Activated CD8-positive, alpha-beta memory T cell treated with anti-CD3 and anti-CD28 coated beads, Interleukin-2, amount 10 ng/mL, durations not matched to agents 7 days and 5 days (primary cell): Measurements from ENCODE around the gene CTBP2. TPM values are rescaled to one million over a fixed set of nuclear protein-coding genes. Genes with fewer than 3 reads are reported as not detected.

Source experiments
- ATAC-seq: fragments of 150-1000 bp; cut with Tn5 transposase; one replicate; pipeline ENCODE4 v1.10.0; 2021; ENCODE audit warnings: moderate library complexity
- CTCF ChIA-PET: fragments of 350-600 bp; sonication (Branson Sonifier 250); formaldehyde crosslinking; loops from one replicate; lab custom pipeline; 2021; ENCODE audit warnings: antibody characterized with exemption; lab: Charles Lee
- DNase-seq: peaks from one replicate; pipeline ENCODE4 v3.0.0-alpha.2; 2020
- H3K27ac Mint-ChIP-seq: one replicate; pipeline ENCODE4 v1.8.0; 2021; ENCODE audit warnings: mild to moderate bottlenecking, mixed read lengths
- H3K27me3 Mint-ChIP-seq: one replicate; pipeline ENCODE4 v1.8.0; 2021; ENCODE audit warnings: mixed read lengths
- H3K36me3 Mint-ChIP-seq: one replicate; pipeline ENCODE4 v1.8.0; 2021; ENCODE audit warnings: mild to moderate bottlenecking, mixed read lengths
- H3K4me1 Mint-ChIP-seq: one replicate; pipeline ENCODE4 v1.8.0; 2021; ENCODE audit warnings: mixed read lengths
- H3K4me3 Mint-ChIP-seq: one replicate; pipeline ENCODE4 v1.8.0; 2021; ENCODE audit warnings: mild to moderate bottlenecking, moderate library complexity, mixed read lengths
- H3K9me3 Mint-ChIP-seq: one replicate; pipeline ENCODE4 v1.8.0; 2022; ENCODE audit warnings: low read depth, mixed read lengths
- total RNA-seq, 2 experiments: library from RNA; stranded (reverse); gene quantifications; one replicate each; pipeline ENCODE4 v1.2.3, GENCODE V29; 2021

Gene CTBP2
- total RNA-seq, 2 experiments from 2014 or later = 0.61 to 0.82 TPM

DNA sequence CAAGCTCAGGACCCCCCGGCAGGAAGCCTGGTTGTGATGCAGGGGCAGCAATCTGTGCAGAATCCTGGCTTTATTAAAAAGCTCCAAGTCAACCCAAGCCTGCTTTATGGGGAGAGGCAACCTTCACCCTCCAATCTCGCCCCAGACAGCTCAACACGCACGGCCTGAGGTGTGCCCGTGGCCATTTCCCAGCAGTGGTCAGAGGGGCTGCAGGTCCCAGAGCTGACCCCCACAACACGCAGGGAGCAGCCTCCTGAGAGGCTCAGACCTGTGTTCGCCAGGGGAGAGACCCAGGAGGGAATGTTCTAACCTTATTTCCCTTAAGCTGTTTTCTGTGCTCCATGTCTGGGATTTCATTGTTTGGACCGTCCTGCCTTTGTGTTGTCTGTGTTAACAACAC is 108.2 kb downstream of the CTBP2 start:
- Mint-ChIP-seq H3K4me1 (peaks cover 3% of the 10 kb centered on the region), H3K9me3 (no peaks in the 10 kb centered on the region), H3K27me3 (peaks cover 20% of the 10 kb centered on the region), H3K36me3 (no peaks in the 10 kb centered on the region), H3K4me3 (no peak overlapping the region), H3K27ac (no peak overlapping the region)
- CTCF ChIA-PET = no interaction called here
- no peak for ATAC-seq
- DNase-seq = no peak

DNA sequence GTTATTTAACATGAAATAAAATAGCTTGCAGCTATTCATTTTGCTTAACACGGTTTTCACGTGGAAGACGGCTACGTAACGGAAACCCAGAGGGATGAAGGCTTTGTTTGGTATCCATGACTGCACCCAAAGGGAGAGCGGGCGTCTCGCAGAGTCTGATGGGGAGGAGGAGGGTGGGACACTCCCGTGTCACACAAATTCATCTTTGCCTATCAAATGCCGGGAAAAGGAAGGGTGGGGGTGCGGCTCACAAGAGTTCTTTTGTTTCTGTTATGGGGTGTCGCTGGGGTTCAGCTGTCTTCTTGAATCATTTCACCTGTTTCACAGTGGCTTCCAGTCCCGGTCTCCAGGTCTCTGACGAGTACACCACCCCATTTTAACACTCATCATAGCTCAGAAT is 110.0 kb downstream of the CTBP2 start:
- no peak overlapping the region for H3K27ac Mint-ChIP-seq
- peaks cover 17% of the 10 kb centered on the region for H3K27me3 Mint-ChIP-seq
- DNase-seq (no peak), ATAC-seq (no peak)
- no peaks in the 10 kb centered on the region for H3K9me3 Mint-ChIP-seq
- H3K4me1 Mint-ChIP-seq = peaks cover 2% of the 10 kb centered on the region
- CTCF ChIA-PET = interaction anchor here (1.2 to 1.9 kb wide), 2 partner anchors 11 to 58 kb away, joined by 4 to 5 read pairs; no protein-coding TSS in a partner anchor
- H3K4me3 Mint-ChIP-seq = no peak overlapping the region
- H3K36me3 Mint-ChIP-seq = no peaks in the 10 kb centered on the region

DNA sequence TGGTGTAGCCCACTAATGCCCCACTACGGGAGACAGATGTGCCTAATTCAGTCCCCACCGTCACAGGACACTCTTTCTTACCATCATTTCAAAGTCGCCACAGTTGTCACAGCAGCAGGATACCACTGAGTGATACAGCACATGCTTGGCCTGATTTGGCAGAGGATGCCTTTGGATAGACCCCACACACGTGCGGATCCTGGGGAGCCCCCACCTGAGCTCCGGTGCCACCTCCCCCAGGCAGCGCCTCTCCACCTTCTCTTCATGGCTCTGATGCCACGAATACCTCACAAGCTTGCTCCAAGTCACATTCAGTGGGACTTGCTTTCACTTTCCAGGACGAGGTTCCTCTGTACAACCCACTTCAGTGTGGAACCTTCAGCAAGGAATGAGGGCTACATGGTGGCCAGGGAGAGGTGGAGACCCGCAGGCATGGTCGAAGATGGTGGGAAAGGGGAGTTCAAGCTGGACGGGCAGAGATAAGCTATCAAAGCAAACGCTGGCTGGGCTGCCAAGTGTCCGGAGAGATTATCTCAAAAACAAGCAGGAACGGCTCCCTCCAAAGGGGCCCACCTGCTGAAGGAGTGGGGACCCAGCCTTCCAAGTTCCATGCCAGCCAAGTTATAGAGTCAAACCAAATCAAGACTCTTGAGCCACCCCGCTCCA is 111.0 kb downstream of the CTBP2 start:
- Mint-ChIP-seq H3K27ac (no peak overlapping the region), H3K4me3 (no peak overlapping the region), H3K36me3 (no peaks in the 10 kb centered on the region), H3K9me3 (no peaks in the 10 kb centered on the region), H3K27me3 (peaks cover 12% of the 10 kb centered on the region), H3K4me1 (peaks cover 2% of the 10 kb centered on the region)
- DNase-seq (no peak), ATAC-seq (no peak)
- CTCF ChIA-PET = interaction anchor here (1.9 kb wide), 1 partner anchor 12 kb away, joined by 5 read pairs; no protein-coding TSS in a partner anchor

DNA sequence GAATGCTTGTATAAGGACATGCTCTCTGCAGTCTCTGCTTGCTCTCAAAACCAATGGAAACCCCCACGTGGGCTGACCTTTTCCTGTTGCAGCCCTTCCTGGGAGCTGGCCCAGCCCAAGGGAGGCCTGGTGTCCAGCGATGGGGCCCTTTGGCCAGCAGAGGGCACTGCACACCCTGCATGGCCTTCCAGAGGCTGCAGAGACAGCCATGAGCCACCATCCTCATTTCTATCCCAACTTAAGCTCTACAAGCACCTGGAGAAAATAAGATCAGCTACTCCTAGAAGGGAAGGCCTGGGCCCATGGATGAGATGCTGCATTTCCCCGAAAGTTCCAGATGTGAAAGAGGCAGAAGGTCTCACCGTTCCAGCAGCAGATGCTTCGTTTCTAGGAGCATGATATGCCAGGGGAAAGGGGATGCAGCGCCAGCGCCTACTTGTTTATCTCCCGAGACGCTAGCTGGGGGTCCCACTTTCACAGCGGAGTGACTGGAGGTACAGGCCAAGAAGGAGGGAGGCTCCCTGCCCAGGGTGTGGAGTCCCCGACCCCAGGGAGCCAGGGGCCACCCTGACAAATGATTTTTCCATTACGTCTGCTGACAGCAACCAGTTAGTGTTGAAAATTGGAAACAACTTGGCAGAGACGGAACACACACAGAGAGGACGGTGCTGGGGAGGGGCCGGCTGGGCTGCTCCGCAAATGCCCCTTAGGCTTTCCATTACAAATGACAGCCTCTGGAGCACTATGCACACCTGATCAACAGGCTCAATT is 112.1 kb downstream of the CTBP2 start:
- ATAC-seq = peak; percentile 80
- no peaks in the 10 kb centered on the region for H3K36me3 Mint-ChIP-seq
- peak; percentile 75 for DNase-seq
- H3K27me3 Mint-ChIP-seq = peaks cover 10% of the 10 kb centered on the region
- peaks cover 2% of the 10 kb centered on the region for H3K4me1 Mint-ChIP-seq
- no peak overlapping the region for H3K27ac Mint-ChIP-seq
- CTCF ChIA-PET = interaction anchor here (0.6 to 2.1 kb wide), 14 partner anchors 9 to 656 kb away, joined by 3 to 9 read pairs (median 4); no protein-coding TSS in a partner anchor
- H3K9me3 Mint-ChIP-seq = no peaks in the 10 kb centered on the region
- no peak overlapping the region for H3K4me3 Mint-ChIP-seq

DNA sequence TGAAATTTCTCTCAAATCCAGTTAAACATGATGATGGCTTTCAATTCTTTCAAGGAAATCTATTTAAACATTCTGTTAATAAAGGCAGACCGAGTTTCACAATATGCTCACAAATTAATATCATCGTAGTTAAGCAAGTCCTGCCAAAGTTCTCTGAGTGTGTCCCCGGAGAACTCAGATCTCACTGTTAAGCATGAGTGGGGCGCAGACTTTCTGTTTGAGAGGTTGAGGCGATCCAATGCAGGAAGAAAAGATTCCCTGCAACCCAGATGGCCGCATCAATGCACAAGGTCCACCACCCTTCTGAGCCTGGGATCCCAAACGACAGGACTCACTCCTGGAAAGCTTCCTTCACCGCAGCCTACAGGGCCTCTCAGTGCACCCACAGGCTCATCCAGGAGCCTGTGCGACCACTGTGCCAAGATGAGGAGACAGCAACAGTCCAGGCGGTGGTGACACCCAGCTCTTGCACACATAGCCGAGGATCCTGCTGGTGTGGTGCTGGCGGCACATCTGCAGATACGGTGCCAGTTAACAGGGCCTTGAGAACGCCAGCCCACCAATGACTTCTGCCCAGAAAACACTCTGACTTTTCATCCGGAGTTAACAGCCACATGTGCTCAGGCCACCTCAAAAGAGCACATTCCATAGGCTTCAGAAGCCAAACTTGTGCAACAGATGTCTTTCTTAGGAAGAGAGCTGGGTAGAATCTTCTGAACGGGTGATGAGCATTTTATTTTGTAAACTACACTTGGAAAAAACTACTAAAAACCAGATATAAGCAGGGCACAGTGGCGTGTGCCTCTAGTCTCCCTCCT is 116.3 kb downstream of the CTBP2 start:
- no peak for ATAC-seq
- Mint-ChIP-seq H3K36me3 (no peaks in the 10 kb centered on the region), H3K4me3 (no peak overlapping the region), H3K27ac (no peak overlapping the region), H3K4me1 (peaks cover 2% of the 10 kb centered on the region), H3K9me3 (no peaks in the 10 kb centered on the region), H3K27me3 (peaks cover 6% of the 10 kb centered on the region)
- CTCF ChIA-PET = no interaction called here
- DNase-seq = no peak

DNA sequence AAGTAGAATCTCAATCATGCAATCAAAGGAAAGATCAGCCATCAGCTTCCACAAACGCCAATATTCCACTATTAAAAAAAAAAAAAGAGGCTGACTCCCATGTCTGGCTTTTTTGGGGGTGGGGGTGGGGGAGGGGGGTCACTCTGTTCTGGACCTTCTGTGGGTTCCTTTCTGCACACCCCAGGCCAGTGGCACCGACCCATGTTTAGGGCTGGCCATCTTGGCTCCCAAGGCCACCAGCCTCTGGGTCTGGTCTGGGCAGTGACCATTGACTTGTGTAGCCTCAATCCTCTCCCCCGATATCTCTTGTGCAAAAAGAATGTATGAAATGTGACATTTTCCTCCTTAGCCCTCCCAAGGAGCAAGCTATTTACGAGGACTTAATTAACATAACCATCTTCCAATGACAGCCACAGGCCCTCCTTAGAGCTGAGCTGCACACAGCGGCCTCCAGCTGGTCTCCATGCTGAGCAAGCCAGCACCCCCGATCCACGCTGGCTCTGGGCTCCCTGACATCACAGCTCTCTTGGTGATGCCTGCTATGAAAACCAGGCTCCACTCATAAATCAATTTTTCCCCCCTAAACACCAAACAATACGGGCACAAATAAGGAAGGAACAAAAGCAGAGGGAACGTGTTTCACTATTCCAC is 118.4 kb downstream of the CTBP2 start:
- Mint-ChIP-seq H3K4me1 (no peaks in the 10 kb centered on the region), H3K36me3 (no peaks in the 10 kb centered on the region), H3K9me3 (no peaks in the 10 kb centered on the region), H3K27ac (no peak overlapping the region), H3K4me3 (no peak overlapping the region), H3K27me3 (peaks cover 6% of the 10 kb centered on the region)
- no peak for DNase-seq
- CTCF ChIA-PET = interaction anchor here (0.9 to 1.1 kb wide), 2 partner anchors 49 to 815 kb away, joined by 3 read pairs; no protein-coding TSS in a partner anchor
- no peak for ATAC-seq

DNA sequence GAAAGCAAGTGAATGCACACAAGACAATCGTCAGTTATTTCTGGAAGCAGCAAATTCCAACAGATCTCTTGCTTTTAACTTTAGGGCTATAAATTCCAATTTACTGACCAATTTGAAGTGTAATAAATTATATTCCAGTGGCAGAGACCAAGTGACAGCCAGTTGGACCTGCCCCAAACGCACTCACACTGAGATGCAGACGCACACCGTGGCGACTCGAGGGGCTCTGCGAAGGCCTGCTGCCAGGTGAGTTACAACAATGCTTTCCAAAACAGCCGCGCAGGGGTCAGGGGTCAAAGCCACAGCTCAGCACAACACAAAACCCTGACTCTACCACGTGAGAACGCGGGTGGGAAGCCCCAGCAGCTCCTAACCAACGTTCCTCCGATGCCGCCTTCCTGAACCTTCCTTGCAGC is 121.0 kb downstream of the CTBP2 start:
- Mint-ChIP-seq H3K27me3 (peaks cover 18% of the 10 kb centered on the region), H3K27ac (no peak overlapping the region), H3K9me3 (no peaks in the 10 kb centered on the region), H3K4me1 (no peaks in the 10 kb centered on the region), H3K4me3 (no peak overlapping the region), H3K36me3 (no peaks in the 10 kb centered on the region)
- CTCF ChIA-PET = no interaction called here
- DNase-seq = no peak
- no peak for ATAC-seq

DNA sequence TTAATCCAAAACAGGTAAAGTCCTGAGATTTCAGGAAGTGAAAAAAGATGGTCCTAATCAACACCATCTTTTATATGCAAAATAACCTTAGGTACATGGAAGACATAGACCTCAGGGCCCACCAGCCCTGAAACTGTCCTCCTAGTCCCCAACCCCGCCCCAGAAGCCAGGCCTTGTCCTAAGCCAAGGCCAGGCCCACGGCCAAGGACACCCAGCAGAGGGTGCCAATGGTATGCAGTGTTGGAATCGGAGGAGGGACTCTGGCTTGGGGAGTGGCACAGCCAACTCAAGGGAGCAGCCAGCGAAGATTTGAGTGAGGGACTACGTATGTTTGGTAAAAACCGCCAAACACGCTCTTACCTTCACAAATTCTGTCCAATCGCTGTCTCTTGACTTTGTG is 121.7 kb downstream of the CTBP2 start:
- no peak overlapping the region for H3K4me3 Mint-ChIP-seq
- peaks cover 21% of the 10 kb centered on the region for H3K27me3 Mint-ChIP-seq
- CTCF ChIA-PET = no interaction called here
- ATAC-seq = no peak
- no peaks in the 10 kb centered on the region for H3K4me1 Mint-ChIP-seq
- H3K9me3 Mint-ChIP-seq = no peaks in the 10 kb centered on the region
- no peak for DNase-seq
- no peak overlapping the region for H3K27ac Mint-ChIP-seq
- H3K36me3 Mint-ChIP-seq = no peaks in the 10 kb centered on the region

DNA sequence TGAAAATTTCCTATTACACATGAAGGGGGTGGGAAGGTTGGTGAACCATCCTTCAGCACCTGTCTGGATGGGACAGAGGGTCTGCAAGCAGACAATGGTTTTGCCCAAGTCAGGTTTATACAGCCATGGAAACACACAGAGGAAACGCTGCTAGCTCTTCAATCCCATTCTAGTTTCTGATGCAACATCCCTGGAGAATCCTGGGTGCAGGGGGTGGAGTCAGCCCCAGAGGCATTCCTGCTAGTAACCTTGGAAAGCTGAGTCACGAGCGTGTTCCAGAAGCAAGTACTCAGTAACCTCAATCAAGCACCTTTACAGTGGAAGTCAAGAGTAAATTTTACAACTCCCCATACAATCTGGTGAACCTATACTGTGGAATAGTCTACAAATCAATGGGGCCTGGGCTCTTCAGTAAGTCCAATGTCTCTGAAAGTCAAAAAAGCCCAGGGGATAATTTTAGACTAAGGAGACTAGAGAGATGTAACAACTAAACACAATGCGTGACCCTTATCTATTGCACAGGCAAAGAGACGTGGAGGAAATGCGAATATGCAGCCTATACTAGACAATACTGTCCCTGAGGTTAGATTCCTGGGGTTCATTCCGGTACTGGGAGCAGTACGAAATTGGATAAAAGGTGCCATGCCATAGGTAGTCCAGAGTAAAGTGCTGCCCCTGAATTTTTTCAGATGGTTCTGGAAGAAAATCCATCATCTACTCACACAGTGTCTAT is 123.1 kb downstream of the CTBP2 start:
- no peaks in the 10 kb centered on the region for H3K4me1 Mint-ChIP-seq
- H3K27me3 Mint-ChIP-seq = peaks cover 21% of the 10 kb centered on the region
- H3K9me3 Mint-ChIP-seq = no peaks in the 10 kb centered on the region
- CTCF ChIA-PET = interaction anchor here (2.8 kb wide), 1 partner anchor 10 kb away, joined by 8 read pairs; no protein-coding TSS in a partner anchor
- H3K27ac Mint-ChIP-seq = no peak overlapping the region
- DNase-seq = no peak
- H3K36me3 Mint-ChIP-seq = no peaks in the 10 kb centered on the region
- H3K4me3 Mint-ChIP-seq = no peak overlapping the region
- no peak for ATAC-seq

DNA sequence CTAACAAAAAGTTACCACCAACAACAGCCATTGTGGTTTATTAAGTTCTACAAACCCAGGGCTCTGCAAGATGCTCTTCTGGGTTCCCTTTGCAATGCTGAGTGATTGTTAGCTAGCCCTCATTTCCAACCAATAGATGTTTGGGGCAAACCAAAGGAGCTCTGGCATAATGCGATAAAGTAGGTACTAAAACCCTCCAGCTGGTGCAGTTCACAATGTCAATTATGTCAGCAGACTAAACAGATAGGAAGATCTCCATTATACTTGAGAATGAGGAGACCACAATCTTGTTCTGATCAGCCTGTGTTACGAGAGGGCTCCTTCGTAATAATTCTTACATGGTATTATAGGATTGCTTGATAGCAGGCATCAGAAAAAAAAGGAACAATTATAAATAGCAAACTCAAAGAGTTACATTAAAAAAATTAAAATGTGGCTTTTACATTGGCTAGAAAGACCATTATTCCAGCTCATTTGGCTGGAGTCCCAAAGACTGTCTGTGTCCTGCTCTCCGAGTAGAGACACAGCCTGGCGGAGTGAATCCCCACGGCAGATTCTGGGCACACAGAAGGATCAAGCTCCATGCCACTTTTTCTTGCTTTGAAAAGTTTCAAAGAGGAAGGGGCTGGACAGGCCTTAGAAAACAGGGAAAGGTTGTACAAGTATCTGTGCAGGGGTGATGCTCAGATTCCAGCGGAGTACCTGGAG is 124.6 kb downstream of the CTBP2 start:
- Mint-ChIP-seq H3K27me3 (peaks cover 20% of the 10 kb centered on the region), H3K36me3 (no peaks in the 10 kb centered on the region), H3K27ac (no peak overlapping the region), H3K4me1 (no peaks in the 10 kb centered on the region), H3K4me3 (no peak overlapping the region), H3K9me3 (no peaks in the 10 kb centered on the region)
- CTCF ChIA-PET = interaction anchor here (0.6 to 2.8 kb wide), 2 partner anchors 12 to 452 kb away, joined by 3 to 8 read pairs; no protein-coding TSS in a partner anchor
- DNase-seq = no peak
- ATAC-seq = no peak

DNA sequence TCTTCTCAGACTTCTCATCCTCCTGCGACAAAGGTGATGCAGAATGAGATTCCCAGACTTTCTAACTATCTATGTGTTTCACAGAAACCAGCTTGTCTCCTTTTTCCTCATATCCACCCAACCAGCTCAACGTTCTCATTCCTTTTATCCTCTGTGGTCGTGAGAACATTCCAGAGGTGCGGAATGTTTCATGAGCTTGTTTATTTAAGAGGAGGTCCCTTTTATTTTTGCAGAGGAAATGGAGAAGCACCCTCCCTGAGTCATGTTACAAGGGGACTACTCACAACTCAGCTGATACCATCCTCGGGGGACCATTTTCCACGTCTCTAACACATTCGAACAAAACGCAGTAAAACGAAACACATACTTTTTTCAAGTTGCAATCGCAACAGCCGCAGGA is 125.2 kb downstream of the CTBP2 start:
- H3K27me3 Mint-ChIP-seq = peaks cover 15% of the 10 kb centered on the region
- no peak for DNase-seq
- no peak overlapping the region for H3K4me3 Mint-ChIP-seq
- no peak overlapping the region for H3K27ac Mint-ChIP-seq
- no peaks in the 10 kb centered on the region for H3K36me3 Mint-ChIP-seq
- CTCF ChIA-PET = interaction anchor here (2.8 kb wide), 1 partner anchor 13 kb away, joined by 8 read pairs; no protein-coding TSS in a partner anchor
- no peaks in the 10 kb centered on the region for H3K4me1 Mint-ChIP-seq
- H3K9me3 Mint-ChIP-seq = no peaks in the 10 kb centered on the region
- no peak for ATAC-seq

DNA sequence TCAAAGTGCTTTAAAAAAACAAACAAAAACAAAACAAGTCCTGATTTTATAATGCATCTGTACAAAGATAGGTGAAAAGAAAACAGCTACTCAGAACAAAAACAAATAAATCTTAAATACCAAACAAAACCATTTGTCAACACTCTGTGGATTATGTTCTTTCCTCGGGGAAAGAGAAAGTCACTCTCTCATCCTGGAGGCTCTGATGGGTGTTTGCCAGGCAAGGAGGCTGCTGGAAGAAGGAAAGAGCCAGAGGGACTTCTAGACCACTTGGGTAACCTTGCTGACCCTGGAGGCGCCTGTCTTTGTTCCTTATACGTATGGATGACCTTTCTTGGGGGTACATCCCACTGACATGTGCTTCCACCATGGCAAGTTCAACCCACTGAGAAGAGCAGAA is 125.7 kb downstream of the CTBP2 start:
- Mint-ChIP-seq H3K27me3 (peaks cover 15% of the 10 kb centered on the region), H3K4me1 (no peaks in the 10 kb centered on the region), H3K9me3 (no peaks in the 10 kb centered on the region), H3K27ac (no peak overlapping the region), H3K4me3 (no peak overlapping the region), H3K36me3 (no peaks in the 10 kb centered on the region)
- no peak for ATAC-seq
- no peak for DNase-seq
- CTCF ChIA-PET = interaction anchor here (2.8 kb wide), 1 partner anchor 13 kb away, joined by 8 read pairs; no protein-coding TSS in a partner anchor
